Esophagus squamous epithelium (tissue), 4 donors: ENCODE measurements around the gene LPP.

ENCODE experiments used
- CTCF ChIP-seq, 6 experiments: fragments of 450-650 bp in 4 of 6; fragments of 200-600 bp in 2 of 6; sonication (generic) in 2 of 6; IDR thresholded peaks; one replicate each; pipeline ENCODE4 v1.5.1; 2016 to 2019; ENCODE audit warnings: antibody characterized with exemption in 6 of 6, mild to moderate bottlenecking in 4 of 6, moderate library complexity in 4 of 6
- POLR2A ChIP-seq, 4 donors: fragments of 450-650 bp; IDR thresholded peaks; one replicate each; pipeline ENCODE4 v1.6.1; 2017; ENCODE audit warnings: antibody characterized with exemption in 4 of 4, mild to moderate bottlenecking in 4 of 4, moderate library complexity in 3 of 4

- TF ChIP-seq CTCF (IDR thresholded peaks at IDR 0.05) (no peak), POLR2A (IDR thresholded peaks at IDR 0.05) (no peak)
Measured at GRCh38 chr3:188829130-188829529, 675.2 kb downstream of the LPP start.
